AG08395 (cell line): ENCODE results near the gene ELP2.
"Not testable (repeated sequence)": the region's sequence is repeated elsewhere in the genome, so short reads cannot be mapped to it uniquely, and the experiment has no call there.

Experiments used
- DNase-seq: peaks from one replicate; pipeline ENCODE4 v3.0.0; 2012; ENCODE audit warnings: mixed read lengths, low spot score

Gene ELP2

GRCh38 chr18:36187826-36188721, 58.4 kb downstream of the ELP2 start:
- DNase-seq = peak; percentile 48

GRCh38 chr18:36188916-36189315, 59.2 kb downstream of the ELP2 start:
- no peak for DNase-seq

DNA sequence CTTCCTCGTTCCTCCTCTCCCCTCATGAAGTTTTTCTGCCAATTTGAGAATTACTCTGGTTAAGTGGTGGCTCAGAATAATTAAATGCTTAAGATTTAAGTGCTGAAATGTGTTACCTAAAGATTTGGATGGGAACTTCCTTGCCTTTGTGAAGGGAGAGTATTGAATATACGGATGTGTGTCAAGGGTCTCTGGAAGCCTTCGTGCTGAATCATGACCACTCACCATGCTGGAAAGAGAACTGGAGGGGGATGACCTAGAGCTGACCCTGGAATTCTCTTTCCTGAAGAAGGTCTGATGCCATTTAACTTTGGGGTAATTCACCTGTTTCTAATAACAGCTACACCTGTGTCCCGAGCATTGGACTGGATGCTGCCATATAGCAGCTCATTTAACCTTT, 59.8 kb downstream of the ELP2 start:
- no peak for DNase-seq

DNA sequence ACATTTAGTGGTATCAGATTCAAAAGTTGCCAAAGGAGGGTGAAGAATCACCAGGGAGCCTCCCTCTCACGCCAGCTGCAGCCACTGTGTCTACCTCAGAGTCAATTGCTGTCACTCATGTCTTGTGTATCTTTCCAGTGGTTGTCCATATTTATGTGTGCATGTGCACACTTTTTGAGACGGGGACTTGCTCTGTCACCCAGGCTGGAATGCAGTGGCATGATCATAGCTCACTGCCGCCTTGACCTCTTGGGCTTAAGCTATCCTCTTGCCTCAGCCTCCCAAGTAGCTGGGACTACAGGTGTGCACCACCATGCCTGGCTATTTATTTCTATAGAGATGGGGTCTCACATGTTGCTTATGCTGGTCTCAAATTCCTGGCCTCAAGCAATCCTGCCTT, 61.6 kb downstream of the ELP2 start:
- no peak for DNase-seq

- DNase-seq = no peak
Observed at GRCh38 chr18:36191711-36192110, 62.0 kb downstream of the ELP2 start.

DNA sequence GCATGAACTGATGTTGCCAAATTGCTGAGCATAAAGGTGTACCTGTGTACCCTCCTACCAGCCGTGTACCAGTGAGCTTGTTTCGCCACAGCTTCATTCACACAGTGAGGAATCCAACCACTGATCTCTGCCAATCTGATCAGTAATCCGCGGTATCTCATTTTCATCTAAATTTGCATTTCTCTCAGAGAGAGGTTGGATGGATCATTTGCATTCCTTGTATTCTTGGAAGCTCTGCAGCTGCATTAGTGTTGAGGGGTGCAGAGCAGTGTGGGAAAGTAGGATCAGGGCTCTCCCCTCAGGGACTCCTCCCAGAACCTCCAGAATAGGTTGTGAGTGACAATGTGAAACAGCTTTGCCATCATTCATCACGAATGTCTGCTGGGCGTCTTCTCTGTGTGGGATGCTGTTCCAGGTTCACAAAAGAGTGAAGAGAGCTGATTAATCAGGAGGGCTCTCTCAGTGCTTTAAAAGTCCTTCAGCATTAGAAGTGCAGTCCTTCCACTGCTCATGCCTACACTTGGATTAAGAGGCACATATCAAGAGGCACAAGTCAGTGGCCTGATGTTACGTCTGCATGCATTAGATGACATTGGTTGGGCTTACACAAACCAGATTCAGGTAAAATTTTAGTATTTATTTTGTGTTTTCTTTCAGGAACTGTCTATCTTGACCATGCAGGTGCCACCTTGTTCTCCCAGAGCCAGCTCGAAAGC, 65.1 kb downstream of the ELP2 start:
- no peak for DNase-seq

- DNase-seq = no peak
Observed at GRCh38 chr18:36195427-36196122, 65.9 kb downstream of the ELP2 start.

DNA sequence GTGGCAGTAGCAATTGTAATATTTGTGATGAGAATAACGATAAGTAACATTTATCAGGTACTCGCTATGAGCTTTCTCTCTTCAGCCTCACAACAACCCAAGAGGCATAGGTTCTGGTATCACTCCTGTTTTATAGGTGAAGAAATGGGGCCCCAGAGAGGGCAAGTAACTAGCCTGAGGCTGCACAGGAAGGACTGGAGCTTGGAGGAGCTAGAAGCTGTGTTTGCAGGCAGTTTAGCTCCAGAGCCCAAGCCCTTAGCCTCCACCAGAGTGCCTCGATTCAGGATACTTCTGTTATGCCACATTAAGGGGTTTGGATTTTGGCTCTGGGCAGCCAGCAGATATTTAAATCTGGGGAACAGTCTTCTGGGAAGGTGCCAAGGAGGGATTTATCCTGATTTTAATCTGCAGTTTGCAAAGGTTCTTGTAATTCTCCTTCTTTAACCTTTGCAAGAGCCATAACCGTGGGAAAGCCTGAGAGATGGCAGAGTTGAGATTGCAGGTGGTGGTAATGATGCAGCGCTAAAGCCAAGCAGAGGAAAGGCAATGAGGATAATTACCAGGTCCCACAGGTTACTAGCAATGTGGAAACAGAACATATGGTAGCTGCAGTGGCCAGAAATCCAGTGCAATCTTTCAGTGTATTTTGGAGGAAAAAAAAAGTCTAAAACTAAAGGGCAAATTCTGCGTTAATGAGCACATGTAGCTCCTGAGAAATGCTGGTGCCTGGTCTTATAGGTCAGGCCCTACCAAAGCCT, 66.7 kb downstream of the ELP2 start:
- no peak for DNase-seq

DNA sequence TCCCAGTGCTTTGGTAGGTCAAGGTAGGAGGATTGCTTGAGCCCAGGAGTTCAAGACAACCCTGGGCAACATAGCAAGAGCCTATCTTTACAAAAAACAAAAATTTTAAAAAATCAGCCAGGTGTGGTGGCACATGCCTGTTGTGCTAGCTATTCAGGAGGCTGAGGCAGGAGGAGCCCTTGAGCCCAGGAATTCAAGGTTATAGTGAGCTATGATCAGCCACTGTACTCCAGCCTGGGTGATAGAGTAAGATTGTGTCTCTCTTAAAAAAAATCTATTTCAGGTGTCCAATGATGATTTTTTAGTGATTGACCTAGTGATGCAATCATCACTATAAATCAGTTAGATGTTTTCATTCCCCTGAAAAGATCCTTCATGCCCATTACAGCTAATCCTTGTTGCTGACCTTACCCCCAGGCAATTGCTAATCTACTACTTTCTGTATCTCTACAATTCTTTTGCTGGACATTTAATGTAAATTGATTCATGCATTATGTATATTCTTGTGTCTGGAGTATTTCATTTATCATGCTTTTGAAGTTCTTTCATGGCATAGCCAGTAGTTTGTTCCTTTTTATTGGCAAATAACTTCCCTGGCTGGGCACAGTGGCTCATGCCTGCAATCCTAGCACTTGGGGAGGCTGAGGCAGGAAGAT, 67.9 kb downstream of the ELP2 start:
- DNase-seq = no peak

DNA sequence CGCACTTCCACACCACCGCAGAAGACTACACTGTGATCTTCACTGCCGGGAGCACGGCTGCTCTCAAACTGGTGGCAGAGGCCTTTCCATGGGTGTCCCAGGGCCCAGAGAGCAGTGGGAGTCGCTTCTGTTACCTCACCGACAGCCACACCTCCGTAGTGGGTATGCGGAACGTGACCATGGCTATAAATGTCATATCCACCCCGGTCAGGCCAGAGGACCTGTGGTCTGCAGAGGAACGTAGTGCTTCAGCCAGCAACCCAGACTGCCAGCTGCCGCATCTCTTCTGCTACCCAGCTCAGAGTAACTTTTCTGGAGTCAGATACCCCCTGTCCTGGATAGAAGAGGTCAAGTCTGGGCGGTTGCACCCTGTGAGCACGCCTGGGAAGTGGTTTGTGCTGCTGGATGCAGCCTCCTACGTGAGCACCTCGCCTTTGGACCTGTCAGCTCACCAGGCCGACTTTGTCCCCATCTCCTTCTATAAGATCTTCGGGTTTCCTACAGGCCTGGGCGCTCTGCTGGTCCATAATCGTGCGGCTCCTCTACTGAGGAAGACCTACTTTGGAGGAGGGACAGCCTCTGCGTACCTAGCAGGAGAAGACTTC, 70.1 kb downstream of the ELP2 start:
- DNase-seq = no peak

DNA sequence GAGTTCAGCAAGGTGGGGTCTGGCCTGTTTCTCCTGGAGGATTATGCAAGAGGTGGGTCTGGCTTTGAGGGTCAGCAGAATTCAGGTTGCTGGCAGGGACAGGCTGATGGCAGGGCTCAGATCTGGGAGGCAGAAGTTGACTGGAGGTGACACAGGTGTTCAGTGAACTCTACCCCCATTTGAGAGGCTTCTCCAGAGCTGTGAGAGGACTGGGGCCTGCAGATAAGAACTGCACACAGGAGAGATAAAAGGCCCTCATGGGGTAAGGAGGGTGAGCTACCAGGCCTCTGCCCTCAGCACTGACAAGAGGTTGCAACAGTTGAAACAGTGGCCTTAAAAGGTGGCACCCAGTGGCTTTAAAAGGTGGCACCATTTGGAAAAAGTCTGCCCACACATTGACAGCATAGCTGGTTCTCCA, 70.7 kb downstream of the ELP2 start:
- DNase-seq = no peak

- DNase-seq = no peak
Observed at GRCh38 chr18:36201765-36202164, 72.1 kb downstream of the ELP2 start.

- DNase-seq = no peak
Observed at GRCh38 chr18:36203360-36203895, 73.7 kb downstream of the ELP2 start.

GRCh38 chr18:36205166-36205565, 75.5 kb downstream of the ELP2 start:
- no peak for DNase-seq

GRCh38 chr18:36207303-36207702, 77.6 kb downstream of the ELP2 start:
- DNase-seq = no peak

DNA sequence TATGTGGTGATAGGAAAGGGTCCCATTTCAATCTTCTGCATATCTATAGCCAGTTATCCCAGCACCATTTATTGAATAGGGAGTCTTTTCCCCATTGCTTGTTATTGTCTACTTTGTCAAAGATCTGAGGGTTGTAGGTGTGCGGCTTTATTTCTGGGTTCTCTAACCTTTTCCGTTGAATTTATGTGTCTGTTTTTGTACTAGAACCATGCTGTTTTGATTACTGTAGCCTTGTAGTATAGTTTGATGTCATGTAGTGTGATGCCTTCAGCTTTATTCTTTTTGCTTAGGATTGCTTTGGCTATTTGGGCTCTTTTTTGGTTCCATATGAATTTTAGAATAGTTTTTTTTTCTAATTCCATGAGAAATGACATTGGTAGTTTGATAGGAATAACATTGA, 78.3 kb downstream of the ELP2 start:
- not testable (repeated sequence) for DNase-seq

- DNase-seq = peak; percentile 71
Observed at GRCh38 chr18:36211612-36212065, 81.9 kb downstream of the ELP2 start.

- DNase-seq = no peak
Observed at GRCh38 chr18:36212301-36213171, 82.8 kb downstream of the ELP2 start.

DNA sequence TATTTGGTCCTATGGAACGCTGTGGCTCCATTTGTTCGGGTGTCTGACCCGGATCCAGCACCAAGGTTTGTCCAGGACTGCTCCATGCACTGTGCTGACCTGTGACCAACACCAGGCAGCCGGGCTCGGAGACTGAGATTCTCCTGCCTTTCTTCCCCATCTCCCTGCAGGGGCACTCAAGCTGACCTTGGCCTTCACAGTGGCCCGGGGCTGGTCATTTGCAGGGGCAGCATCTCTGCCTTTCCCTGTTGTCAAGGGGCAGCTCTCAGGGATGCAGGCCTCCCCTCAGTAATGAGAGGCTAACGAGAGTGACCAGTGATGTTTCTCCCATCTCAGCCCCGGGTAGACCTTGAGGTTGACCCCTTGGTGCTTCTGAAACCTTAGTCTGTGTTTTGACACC, 85.1 kb downstream of the ELP2 start:
- no peak for DNase-seq

DNA sequence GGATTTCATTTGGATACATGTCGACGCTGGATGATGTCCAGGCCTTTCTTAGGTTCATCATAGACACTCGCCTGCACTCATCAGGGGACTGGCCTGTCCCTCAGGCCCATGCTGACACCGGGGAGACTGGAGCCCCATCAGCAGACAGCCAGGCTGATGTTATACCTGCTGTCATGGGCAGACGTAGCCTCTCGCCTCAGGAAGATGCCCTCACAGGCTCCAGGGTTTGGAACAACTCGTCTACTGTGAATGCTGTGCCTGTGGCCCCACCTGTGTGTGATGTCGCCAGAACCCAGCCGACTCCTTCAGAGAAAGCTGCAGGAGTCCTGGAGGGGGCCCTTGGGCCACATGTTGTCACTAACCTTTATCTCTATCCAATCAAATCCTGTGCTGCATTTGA, 85.9 kb downstream of the ELP2 start:
- DNase-seq = no peak
